Tibial nerve (tissue), 4 donors: ENCODE data around the gene KLK7. TPM values are rescaled to one million over a fixed set of nuclear protein-coding genes. Genes with fewer than 3 reads are reported as not detected.
"Not testable (repeated sequence)": the region's sequence is repeated elsewhere in the genome, so short reads cannot be mapped to it uniquely, and the experiment has no call there.

Experiments
- DNase-seq, 2 donors: peaks; one replicate each; pipeline ENCODE4 v3.0.0-alpha.2; 2019; ENCODE audit warnings: low spot score in 2 of 2
- H3K27ac ChIP-seq, 4 donors: fragments of 200-600 bp; sonication (generic) in 3 of 4; one replicate each; pipeline ENCODE4 v1.5.1; 2017 to 2019; ENCODE audit warnings: mild to moderate bottlenecking in 1 of 4
- H3K27me3 ChIP-seq, 2 donors: fragments of 200-600 bp; sonication (generic) in 1 of 2; one replicate each; pipeline versions ENCODE4 v1.5.1 to v1.6.0; 2017 to 2019
- H3K36me3 ChIP-seq, 3 donors: fragments of 200-600 bp; sonication (generic); one replicate each; pipeline ENCODE4 v1.5.1; 2018 to 2019
- H3K4me1 ChIP-seq, 4 donors: fragments of 200-600 bp; sonication (generic) in 3 of 4; one replicate each; pipeline ENCODE4 v1.5.1; 2017 to 2019
- H3K4me3 ChIP-seq, 4 donors: fragments of 200-600 bp; sonication (generic) in 3 of 4; one replicate each; pipeline ENCODE4 v1.5.1; 2017 to 2019; ENCODE audit warnings: mild to moderate bottlenecking in 1 of 4, moderate library complexity in 1 of 4
- H3K9me3 ChIP-seq, 4 donors: fragments of 200-600 bp; sonication (generic) in 3 of 4; one replicate each; pipeline ENCODE4 v1.5.1; 2017 to 2019
- EP300 ChIP-seq, 2 donors: sonication (generic); formaldehyde crosslinking; IDR thresholded peaks; one replicate each; pipeline ENCODE4 v1.6.1; 2017; ENCODE audit warnings: antibody characterized with exemption in 2 of 2, mild to moderate bottlenecking in 1 of 2
- POLR2A ChIP-seq, 2 donors: fragments of 450-650 bp; IDR thresholded peaks; one replicate each; pipeline ENCODE4 v1.6.1; 2017; ENCODE audit warnings: antibody characterized with exemption in 2 of 2, mild to moderate bottlenecking in 2 of 2, moderate library complexity in 2 of 2
- WGBS, 2 donors: methylation state at CpG; one replicate each; pipeline ENCODE4 v1.1.5; 2018; 5-methylcytosine and 5-hydroxymethylcytosine counted together
- total RNA-seq, 4 donors: library from RNA; depleted of rRNA; stranded (reverse); fragments of >200 nt; gene quantifications; one replicate each; pipeline ENCODE4 v1.1.0, GENCODE V29; 2016
- TF ChIP-seq, protein P1 (sequence below), 5 experiments: fragments of 200-600 bp in 3 of 5; fragments of 450-650 bp in 2 of 5; sonication (generic) in 3 of 5; IDR thresholded peaks; one replicate each; pipeline ENCODE4 v1.5.1; 2016 to 2019; ENCODE audit warnings: antibody characterized with exemption in 5 of 5, mild to moderate bottlenecking in 3 of 5, moderate library complexity in 2 of 5

Gene KLK7
- total RNA-seq, 4 donors from 2014 or later: 0.90 to 7.6 (median 4.6) TPM

DNA sequence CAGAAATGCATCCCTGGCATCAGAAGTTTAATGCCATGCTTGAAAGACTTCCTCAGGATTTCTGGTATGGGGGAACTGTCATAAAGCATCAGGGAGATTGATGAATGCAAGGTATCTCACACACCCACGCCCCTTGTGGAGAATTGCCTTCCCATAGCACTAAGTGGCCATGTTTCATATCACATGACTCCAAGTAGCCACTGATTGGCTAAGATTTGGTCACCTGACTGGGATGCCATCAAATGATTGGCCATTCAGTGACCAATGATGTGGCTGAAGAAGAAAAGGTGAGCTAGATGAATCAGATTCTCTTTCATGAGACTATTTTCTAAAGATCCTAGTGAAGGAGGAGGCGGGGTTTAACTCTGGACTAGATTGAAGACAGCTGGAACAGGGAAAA is 10.4 kb upstream of the KLK7 start:
- no peak for DNase-seq
- 78 to 80% methylated on average over 2 of the region's 2 CpGs for WGBS, 2 donors
- no peaks in the 10 kb centered on the region for H3K4me1 ChIP-seq
- H3K9me3 ChIP-seq: no peaks in the 10 kb centered on the region
- no peaks in the 10 kb centered on the region for H3K36me3 ChIP-seq
- H3K27me3 ChIP-seq: no peaks in the 10 kb centered on the region
- no peak overlapping the region for H3K4me3 ChIP-seq
- H3K27ac ChIP-seq: no peak overlapping the region
- no peak for TF ChIP-seq EP300 (IDR thresholded peaks at IDR 0.05)
- no peak for TF ChIP-seq POLR2A (IDR thresholded peaks at IDR 0.05)
- TF ChIP-seq, protein P1, sequence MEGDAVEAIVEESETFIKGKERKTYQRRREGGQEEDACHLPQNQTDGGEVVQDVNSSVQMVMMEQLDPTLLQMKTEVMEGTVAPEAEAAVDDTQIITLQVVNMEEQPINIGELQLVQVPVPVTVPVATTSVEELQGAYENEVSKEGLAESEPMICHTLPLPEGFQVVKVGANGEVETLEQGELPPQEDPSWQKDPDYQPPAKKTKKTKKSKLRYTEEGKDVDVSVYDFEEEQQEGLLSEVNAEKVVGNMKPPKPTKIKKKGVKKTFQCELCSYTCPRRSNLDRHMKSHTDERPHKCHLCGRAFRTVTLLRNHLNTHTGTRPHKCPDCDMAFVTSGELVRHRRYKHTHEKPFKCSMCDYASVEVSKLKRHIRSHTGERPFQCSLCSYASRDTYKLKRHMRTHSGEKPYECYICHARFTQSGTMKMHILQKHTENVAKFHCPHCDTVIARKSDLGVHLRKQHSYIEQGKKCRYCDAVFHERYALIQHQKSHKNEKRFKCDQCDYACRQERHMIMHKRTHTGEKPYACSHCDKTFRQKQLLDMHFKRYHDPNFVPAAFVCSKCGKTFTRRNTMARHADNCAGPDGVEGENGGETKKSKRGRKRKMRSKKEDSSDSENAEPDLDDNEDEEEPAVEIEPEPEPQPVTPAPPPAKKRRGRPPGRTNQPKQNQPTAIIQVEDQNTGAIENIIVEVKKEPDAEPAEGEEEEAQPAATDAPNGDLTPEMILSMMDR (IDR thresholded peaks at IDR 0.05): no peak

GRCh38 chr19:50992666-50993035 is 8.9 kb upstream of the KLK7 start:
- TF ChIP-seq, protein P1 (IDR thresholded peaks at IDR 0.05): no peak
- TF ChIP-seq POLR2A (IDR thresholded peaks at IDR 0.05) (no peak), EP300 (IDR thresholded peaks at IDR 0.05) (no peak)
- no peak overlapping the region for H3K4me3 ChIP-seq
- WGBS, 2 donors: 70 to 84% methylated on average over 2 of the region's 2 CpGs
- H3K27me3 ChIP-seq: no peaks in the 10 kb centered on the region
- H3K9me3 ChIP-seq: no peaks in the 10 kb centered on the region
- no peak overlapping the region for H3K27ac ChIP-seq
- no peak for DNase-seq
- H3K4me1 ChIP-seq: no peaks in the 10 kb centered on the region
- H3K36me3 ChIP-seq: no peaks in the 10 kb centered on the region

DNA sequence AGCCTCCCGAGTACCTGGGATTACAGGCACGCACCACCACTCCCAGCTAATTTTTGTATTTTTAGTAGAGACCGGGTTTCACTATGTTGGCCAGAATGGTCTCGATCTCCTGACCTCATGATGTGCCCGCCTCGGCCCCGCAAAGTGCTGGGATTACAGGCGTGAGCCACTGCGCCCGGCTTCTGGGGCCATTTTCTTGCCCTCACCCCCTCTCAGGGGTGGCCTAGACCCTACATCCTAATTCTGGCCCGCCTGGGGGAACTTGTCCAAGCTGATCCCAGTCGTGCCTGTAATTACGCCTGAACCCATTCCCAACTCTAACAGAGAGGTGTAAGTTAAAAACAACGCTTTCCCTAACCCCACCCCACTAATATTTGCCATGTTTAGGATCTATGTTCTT is 699 bp upstream of the KLK7 start:
- H3K36me3 ChIP-seq, H3K27ac ChIP-seq, DNase-seq, H3K9me3 ChIP-seq, H3K27me3 ChIP-seq, H3K4me3 ChIP-seq, H3K4me1 ChIP-seq: not testable (repeated sequence)
- 81 to 87% methylated on average over 14 of the region's 14 CpGs for WGBS, 2 donors

DNA sequence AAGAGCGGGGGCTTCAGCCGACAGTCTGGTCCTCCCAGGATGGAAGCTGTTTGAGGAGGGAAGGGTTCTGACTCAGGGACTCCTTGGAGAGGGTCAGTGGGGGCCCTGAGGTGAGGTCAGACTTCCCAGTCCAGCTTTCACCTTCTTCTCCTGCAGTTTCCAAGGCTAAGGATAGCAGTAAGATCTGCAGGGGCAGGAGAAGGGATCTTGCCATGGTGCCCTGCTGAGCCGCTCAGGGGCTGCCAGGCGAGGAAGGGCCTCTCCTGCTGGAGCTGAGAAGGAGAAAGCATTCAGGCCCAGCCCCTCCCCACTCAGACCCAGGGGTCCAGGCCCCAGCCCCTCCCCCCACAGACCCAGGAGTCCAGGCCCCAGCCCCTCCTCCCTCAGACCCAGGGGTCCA is 1.5 kb downstream of the KLK7 start:
- Histone ChIP-seq H3K9me3 (peaks cover 0 to 8% (median 0%) of the 10 kb centered on the region in 4 donors), H3K4me3 (no peak overlapping the region), H3K27me3 (no peaks in the 10 kb centered on the region), H3K36me3 (no peaks in the 10 kb centered on the region), H3K4me1 (no peaks in the 10 kb centered on the region), H3K27ac (no peak overlapping the region)
- TF ChIP-seq, protein P1 (IDR thresholded peaks at IDR 0.05): no peak
- TF ChIP-seq POLR2A (IDR thresholded peaks at IDR 0.05): no peak
- no peak for TF ChIP-seq EP300 (IDR thresholded peaks at IDR 0.05)
- no peak for DNase-seq
- WGBS, 2 donors: 80 to 82% methylated on average over 3 to 4 of the region's 4 CpGs

DNA sequence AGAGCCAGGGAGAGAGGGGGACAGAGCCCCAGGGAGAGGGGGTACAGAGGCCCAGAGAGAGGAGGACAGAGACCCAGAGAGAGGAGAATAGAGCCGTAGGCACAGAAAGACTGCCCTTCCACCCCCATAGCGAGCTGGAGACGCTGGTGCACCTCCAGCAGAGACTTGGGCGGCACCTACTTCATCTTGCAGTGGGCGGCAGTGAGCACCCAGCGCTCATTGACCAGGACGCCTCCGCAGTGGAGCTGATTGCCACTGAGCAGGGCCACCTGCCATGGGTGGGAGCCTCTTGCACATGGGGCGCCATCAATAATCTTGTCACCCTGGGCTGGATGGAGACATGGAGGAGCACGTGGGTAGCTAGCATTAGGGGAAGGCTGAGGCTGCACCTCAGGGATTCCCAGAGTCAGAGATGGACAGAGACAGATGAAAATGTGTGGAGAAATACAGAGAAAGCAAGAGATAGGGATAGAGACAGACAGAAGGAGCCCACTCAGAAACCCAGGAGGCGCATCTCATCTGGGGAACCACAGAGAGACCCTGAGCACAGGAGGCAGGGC is 2.0 kb downstream of the KLK7 start:
- Histone ChIP-seq H3K27me3 (no peaks in the 10 kb centered on the region), H3K4me1 (no peaks in the 10 kb centered on the region), H3K36me3 (no peaks in the 10 kb centered on the region), H3K9me3 (peaks cover 0 to 8% (median 0%) of the 10 kb centered on the region in 4 donors), H3K4me3 (no peak overlapping the region), H3K27ac (no peak overlapping the region)
- TF ChIP-seq POLR2A (IDR thresholded peaks at IDR 0.05) (no peak), EP300 (IDR thresholded peaks at IDR 0.05) (no peak)
- TF ChIP-seq, protein P1 (IDR thresholded peaks at IDR 0.05): no peak
- no peak for DNase-seq
- WGBS, 2 donors: 60 to 74% methylated on average over 11 of the region's 11 CpGs

- H3K27me3 ChIP-seq: no peaks in the 10 kb centered on the region
- H3K4me1 ChIP-seq: no peaks in the 10 kb centered on the region
- peaks cover 0 to 3% (median 0%) of the 10 kb centered on the region in 4 donors for H3K9me3 ChIP-seq
- DNase-seq: no peak
- no peak overlapping the region for H3K4me3 ChIP-seq
- H3K27ac ChIP-seq: no peak overlapping the region
- TF ChIP-seq POLR2A (IDR thresholded peaks at IDR 0.05): no peak
- TF ChIP-seq, protein P1 (IDR thresholded peaks at IDR 0.05): no peak
- TF ChIP-seq EP300 (IDR thresholded peaks at IDR 0.05): no peak
- no peaks in the 10 kb centered on the region for H3K36me3 ChIP-seq
- WGBS, 2 donors: 67 to 68% methylated on average over 11 to 13 of the region's 13 CpGs
These were observed 3.5 kb downstream of the KLK7 start for GRCh38 chr19:50980208-50980607.
